ENCODE measurements around the gene TMEM200B. TPM values are rescaled to one million over a fixed set of nuclear protein-coding genes. Genes with fewer than 3 reads are reported as not detected.
"Not testable (repeated sequence)": the region's sequence is repeated elsewhere in the genome, so short reads cannot be mapped to it uniquely, and the experiment has no call there.

The TMEM200B gene
- polyA plus RNA-seq, 1 experiment: 18.8 TPM

- no peak overlapping the region for H3K4me3 ChIP-seq (ENCODE audit: low read depth, low read length)
- POLR2A ChIA-PET: no interaction called here
- no peak for TF ChIP-seq CTCF (IDR thresholded peaks at IDR 0.05; ENCODE audit: insufficient read depth, low read depth, low read length)
- CTCF ChIA-PET: interaction anchor here (1.0 to 2.2 kb wide), 3 partner anchors 8 to 233 kb away, joined by 3 to 12 read pairs (median 3); no protein-coding TSS in a partner anchor
- H3K27me3 ChIP-seq (ENCODE audit: control insufficient read depth, insufficient read depth, low read length): no peaks in the 10 kb centered on the region
- DNase-seq (ENCODE audit: low read depth): no peak
- no peaks in the 10 kb centered on the region for H3K36me3 ChIP-seq (ENCODE audit: control insufficient read depth, insufficient read depth, low read length)
These were observed 10.1 kb downstream of the TMEM200B start for GRCh38 chr1:29113413-29114117.

DNA sequence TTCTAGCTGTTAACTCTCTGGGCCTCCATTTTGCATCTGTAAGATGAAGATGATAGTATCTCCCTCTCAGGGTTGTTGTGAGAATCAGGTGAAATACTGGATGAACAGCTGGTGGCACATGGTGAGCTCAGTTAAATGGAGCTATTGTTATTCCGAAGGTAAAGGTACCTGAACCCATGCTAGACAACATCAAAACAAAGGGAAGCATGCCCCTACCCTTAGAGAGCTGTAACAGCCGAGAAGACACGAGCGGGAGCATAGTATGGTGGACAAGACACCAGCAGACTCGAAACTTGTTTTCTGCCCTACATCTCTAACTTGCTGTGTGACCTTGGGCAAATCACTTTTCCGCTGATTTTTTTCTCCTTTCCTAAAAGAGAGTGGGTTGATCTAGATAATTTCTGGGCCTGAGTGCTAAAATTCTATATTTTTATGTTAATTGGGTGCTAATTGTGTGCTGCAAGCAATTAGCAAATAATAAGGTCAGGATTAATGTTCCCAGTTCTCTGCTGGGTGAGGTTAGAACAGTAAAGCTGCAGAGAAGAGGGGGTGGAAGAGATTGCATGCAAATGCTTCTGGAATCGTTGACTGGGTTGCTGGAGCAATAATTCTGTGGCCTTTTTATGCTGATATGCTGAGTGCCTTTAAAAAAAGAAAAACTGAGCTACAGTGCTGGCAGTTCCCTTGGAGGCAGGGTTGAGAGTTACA lies 10.8 kb downstream of the TMEM200B start:
- CTCF ChIA-PET: interaction anchor here (1.0 to 2.2 kb wide), 3 partner anchors 9 to 232 kb away, joined by 3 to 12 read pairs (median 3); no protein-coding TSS in a partner anchor
- DNase-seq (ENCODE audit: low read depth): no peak
- Histone ChIP-seq H3K36me3 (ENCODE audit: control insufficient read depth, insufficient read depth, low read length) (no peaks in the 10 kb centered on the region), H3K4me3 (ENCODE audit: low read depth, low read length) (no peak overlapping the region), H3K27me3 (ENCODE audit: control insufficient read depth, insufficient read depth, low read length) (no peaks in the 10 kb centered on the region)
- POLR2A ChIA-PET: no interaction called here
- TF ChIP-seq CTCF (IDR thresholded peaks at IDR 0.05; ENCODE audit: insufficient read depth, low read depth, low read length): no peak

- DNase-seq (ENCODE audit: low read depth); H3K4me3 ChIP-seq (ENCODE audit: low read depth, low read length); H3K36me3 ChIP-seq (ENCODE audit: control insufficient read depth, insufficient read depth, low read length); POLR2A ChIA-PET; H3K27me3 ChIP-seq (ENCODE audit: control insufficient read depth, insufficient read depth, low read length): not testable (repeated sequence)
- CTCF ChIA-PET: interaction anchor here (0.8 to 1.0 kb wide), 3 partner anchors 59 to 323 kb away, joined by 3 read pairs; no protein-coding TSS in a partner anchor
These were observed 15.7 kb downstream of the TMEM200B start for GRCh38 chr1:29108041-29108440.

GRCh38 chr1:29105822-29106221 lies 17.9 kb downstream of the TMEM200B start:
- no peak overlapping the region for H3K4me3 ChIP-seq (ENCODE audit: low read depth, low read length)
- TF ChIP-seq CTCF (IDR thresholded peaks at IDR 0.05; ENCODE audit: insufficient read depth, low read depth, low read length): no peak
- ChIA-PET POLR2A (no interaction called here), CTCF (interaction anchor here (1.7 to 2.0 kb wide), 2 partner anchors 10 to 12 kb away, joined by 6 read pairs; no protein-coding TSS in a partner anchor)
- H3K27me3 ChIP-seq (ENCODE audit: control insufficient read depth, insufficient read depth, low read length): no peaks in the 10 kb centered on the region
- no peaks in the 10 kb centered on the region; the same call in 1 of the 2 replicates for H3K36me3 ChIP-seq (ENCODE audit: control insufficient read depth, insufficient read depth, low read length)
- DNase-seq (ENCODE audit: low read depth): no peak

GRCh38 chr1:29100487-29100886 lies 23.2 kb downstream of the TMEM200B start:
- H3K4me3 ChIP-seq (ENCODE audit: low read depth, low read length): no peak overlapping the region
- no peaks in the 10 kb centered on the region for H3K27me3 ChIP-seq (ENCODE audit: control insufficient read depth, insufficient read depth, low read length)
- DNase-seq (ENCODE audit: low read depth): no peak
- TF ChIP-seq CTCF (IDR thresholded peaks at IDR 0.05; ENCODE audit: insufficient read depth, low read depth, low read length): no peak
- H3K36me3 ChIP-seq (ENCODE audit: control insufficient read depth, insufficient read depth, low read length): no peaks in the 10 kb centered on the region; the same call in 1 of the 2 replicates
- POLR2A ChIA-PET: no interaction called here
- CTCF ChIA-PET: interaction anchor here (0.7 to 1.5 kb wide), 3 partner anchors 97 to 1363 kb away, joined by 3 to 5 read pairs (median 3); no protein-coding TSS in a partner anchor
